ENCODE measurements around the gene ESRRG. TPM values are rescaled to one million over a fixed set of nuclear protein-coding genes. Genes with fewer than 3 reads are reported as not detected.

Gene ESRRG
- total and polyA plus RNA-seq, 12 donors, result 3.8 to 49.5 (median 35.9) TPM

DNA sequence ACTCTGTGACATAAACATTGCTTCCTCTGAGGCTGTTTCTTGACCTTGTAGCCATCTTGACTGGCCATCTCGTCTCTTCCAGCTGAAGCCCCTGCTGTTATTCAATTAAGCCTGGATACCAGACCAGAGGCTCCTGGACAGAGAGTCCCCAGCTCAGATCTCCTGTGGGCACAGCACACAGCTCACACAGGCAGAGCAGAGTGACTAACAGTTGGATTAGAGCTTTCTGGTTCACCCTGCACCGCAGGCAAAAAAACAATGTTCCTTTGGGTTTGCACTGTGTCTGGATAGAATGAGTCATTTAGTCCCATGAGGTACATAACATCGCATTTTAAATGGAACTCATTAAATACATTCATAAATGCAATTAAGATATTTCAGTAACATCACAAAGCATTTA is 266.5 kb downstream of the ESRRG start:
- TF ChIP-seq, protein P1, sequence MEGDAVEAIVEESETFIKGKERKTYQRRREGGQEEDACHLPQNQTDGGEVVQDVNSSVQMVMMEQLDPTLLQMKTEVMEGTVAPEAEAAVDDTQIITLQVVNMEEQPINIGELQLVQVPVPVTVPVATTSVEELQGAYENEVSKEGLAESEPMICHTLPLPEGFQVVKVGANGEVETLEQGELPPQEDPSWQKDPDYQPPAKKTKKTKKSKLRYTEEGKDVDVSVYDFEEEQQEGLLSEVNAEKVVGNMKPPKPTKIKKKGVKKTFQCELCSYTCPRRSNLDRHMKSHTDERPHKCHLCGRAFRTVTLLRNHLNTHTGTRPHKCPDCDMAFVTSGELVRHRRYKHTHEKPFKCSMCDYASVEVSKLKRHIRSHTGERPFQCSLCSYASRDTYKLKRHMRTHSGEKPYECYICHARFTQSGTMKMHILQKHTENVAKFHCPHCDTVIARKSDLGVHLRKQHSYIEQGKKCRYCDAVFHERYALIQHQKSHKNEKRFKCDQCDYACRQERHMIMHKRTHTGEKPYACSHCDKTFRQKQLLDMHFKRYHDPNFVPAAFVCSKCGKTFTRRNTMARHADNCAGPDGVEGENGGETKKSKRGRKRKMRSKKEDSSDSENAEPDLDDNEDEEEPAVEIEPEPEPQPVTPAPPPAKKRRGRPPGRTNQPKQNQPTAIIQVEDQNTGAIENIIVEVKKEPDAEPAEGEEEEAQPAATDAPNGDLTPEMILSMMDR (IDR thresholded peaks at IDR 0.05), result no peak
- WGBS, 2 donors, result 61 to 69% methylated on average over 3 of the region's 3 CpGs
- ATAC-seq (no peak), DNase-seq (no peak)
- H3K36me3 ChIP-seq, result no peaks in the 10 kb centered on the region
- no peak overlapping the region for H3K27ac ChIP-seq
- H3K27me3 ChIP-seq, result no peaks in the 10 kb centered on the region
- intact Hi-C loops (cut with DNase I), result no loop called here
- no peak overlapping the region for H3K4me3 ChIP-seq
- no peaks in the 10 kb centered on the region for H3K9me3 ChIP-seq
- no peaks in the 10 kb centered on the region for H3K4me1 ChIP-seq

DNA sequence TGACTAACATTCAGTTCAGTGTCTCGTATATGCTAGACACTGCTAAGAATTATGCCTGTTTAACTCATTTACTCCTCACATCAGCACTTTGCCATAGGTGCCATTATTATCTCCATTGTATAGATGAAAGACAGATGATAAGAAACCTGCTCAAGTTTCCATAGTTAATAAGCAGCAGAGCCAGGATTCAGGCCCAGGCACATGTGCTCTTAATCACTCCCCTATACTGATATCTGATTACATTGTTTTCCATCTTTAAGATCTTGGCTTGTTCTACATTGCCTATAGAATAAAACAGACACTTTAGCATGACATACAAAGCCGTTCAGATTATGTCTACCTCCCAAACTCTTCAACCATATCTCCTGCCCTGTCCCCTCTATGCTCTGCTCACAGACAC is 269.5 kb downstream of the ESRRG start:
- intact Hi-C loops (cut with DNase I), result no loop called here
- Histone ChIP-seq H3K4me3 (no peak overlapping the region), H3K27me3 (no peaks in the 10 kb centered on the region), H3K36me3 (no peaks in the 10 kb centered on the region), H3K27ac (no peak overlapping the region), H3K9me3 (no peaks in the 10 kb centered on the region), H3K4me1 (no peaks in the 10 kb centered on the region)
- DNase-seq, result no peak
- TF ChIP-seq, protein P1 (IDR thresholded peaks at IDR 0.05), result no peak
- 60 to 61% methylated on average over 2 of the region's 2 CpGs for WGBS, 2 donors
- ATAC-seq, result no peak
